ENCODE results near the gene DLG2. TPM values are rescaled to one million over a fixed set of nuclear protein-coding genes. Genes with fewer than 3 reads are reported as not detected.

Gene DLG2
- total and polyA plus RNA-seq, 2 of the 8 experiments (the other 6 are each of a cell fraction or from before 2014, with no cell fraction given), result 1.7 to 14.3 TPM

GRCh38 chr11:84780689-84781293, 846.4 kb downstream of the DLG2 start:
- 56% methylated on average over 3 of the region's 3 CpGs; no CpG with 5 or more reads in 1 of the 2 experiments for WGBS, 2 experiments (ENCODE audit: extremely low coverage in 1 of 2, insufficient coverage in 1 of 2, insufficient read length in 1 of 2, insufficient replicate concordance in 2 of 2, low coverage in 1 of 2, low lambda C conversion rate in 2 of 2, missing lambda C conversion rate in 1 of 2)
- TF ChIP-seq RAD21 (IDR thresholded peaks at IDR 0.05 in 1 of 2, conservative IDR thresholded peaks at IDR 0.05 in 1 of 2; ENCODE audit: low read depth in 2 of 2, low read length in 2 of 2), result peak; percentile 73
- no peak for TF ChIP-seq FOSL1 (IDR thresholded peaks at IDR 0.05; ENCODE audit: insufficient read depth, low read depth, low read length)
- TF ChIP-seq CTCF (IDR thresholded peaks at IDR 0.05; ENCODE audit: control extremely low read depth in 1 of 3, insufficient read depth in 1 of 3, low read depth in 1 of 3, low read length in 3 of 3), result peak in 2 of 3 experiments; percentile 43 to 52; a peak in 2 of 4 replicates
- CTCF ChIA-PET (ENCODE audit: partially characterized antibody), result interaction anchor here (0.6 to 2.3 kb wide), 17 partner anchors 8 to 811 kb away, joined by 3 to 16 read pairs (median 4); no protein-coding TSS in a partner anchor

More at GRCh38 chr11:84780689-84781293, 846.4 kb downstream of the DLG2 start:
- no peaks in the 10 kb centered on the region for H3K36me3 ChIP-seq (ENCODE audit: control insufficient read depth in 2 of 4, insufficient read depth in 4 of 4, low read length in 3 of 4)
- H3K23ac ChIP-seq (ENCODE audit: insufficient read length), result no peak overlapping the region
- no peaks in the 10 kb centered on the region for H3K79me2 ChIP-seq (ENCODE audit: control insufficient read depth in 1 of 2, insufficient read depth in 2 of 2, low read length in 2 of 2)
- no peak overlapping the region for H2BK15ac ChIP-seq (ENCODE audit: low read length)
- H3K27ac ChIP-seq (ENCODE audit: low read depth, low read length), result no peak overlapping the region
- no peak overlapping the region for H2BK12ac ChIP-seq (ENCODE audit: low read depth, low read length)
- H3K4me2 ChIP-seq (ENCODE audit: insufficient read depth in 1 of 2, low read depth in 2 of 2, low read length in 2 of 2), result no peak overlapping the region
- no peak overlapping the region for H3K4ac ChIP-seq (replicated peaks; ENCODE audit: insufficient read length, low read depth, low read length)
- H4K91ac ChIP-seq (replicated peaks; ENCODE audit: insufficient read length, low read length), result no peak overlapping the region
- no peak overlapping the region for H3K9ac ChIP-seq (replicated peaks in 1 of 4; ENCODE audit: extremely low read depth in 1 of 4, low read depth in 3 of 4, low read length in 3 of 4)
- H3K9me3 ChIP-seq (ENCODE audit: insufficient read depth in 2 of 2, low read depth in 1 of 2, low read length in 1 of 2), result no peaks in the 10 kb centered on the region
- H2BK5ac ChIP-seq (ENCODE audit: low read depth, low read length), result no peak overlapping the region
- H3K56ac ChIP-seq (replicated peaks; ENCODE audit: insufficient read length, low read depth, low read length), result no peak overlapping the region
- no peak overlapping the region for H2AK5ac ChIP-seq (ENCODE audit: low read depth, low read length)
- H3K14ac ChIP-seq (ENCODE audit: insufficient read length), result no peak overlapping the region
- no peak for DNase-seq (ENCODE audit: low read depth in 1 of 2, low spot score in 2 of 2)
- no peak overlapping the region for H4K5ac ChIP-seq (ENCODE audit: insufficient read length, low read depth, low read length)
- no peaks in the 10 kb centered on the region for H4K20me1 ChIP-seq (replicated peaks in 1 of 2; ENCODE audit: control insufficient read depth in 1 of 2, insufficient read depth in 2 of 2, low read length in 2 of 2)
- H2AFZ ChIP-seq (ENCODE audit: low read length), result no peak overlapping the region
- FAIRE-seq, result peak; percentile 19
- no peaks in the 10 kb centered on the region for H3K23me2 ChIP-seq (ENCODE audit: low read depth, low read length)
- H2BK20ac ChIP-seq (ENCODE audit: low read length), result no peak overlapping the region
- H3K79me1 ChIP-seq (ENCODE audit: low read depth, low read length), result no peaks in the 10 kb centered on the region
- H3K4me3 ChIP-seq (ENCODE audit: extremely low read depth in 1 of 4, insufficient read depth in 2 of 4, low read depth in 3 of 4, low read length in 4 of 4), result no peak overlapping the region
- H3K18ac ChIP-seq (ENCODE audit: extremely low read depth, low read length), result no peak overlapping the region
- H3K27me3 ChIP-seq (replicated peaks in 1 of 4; ENCODE audit: control insufficient read depth in 3 of 4, extremely low read depth in 1 of 4, insufficient read depth in 3 of 4, low read length in 3 of 4), result no peaks in the 10 kb centered on the region
- no peak overlapping the region for H2BK120ac ChIP-seq (replicated peaks; ENCODE audit: low read depth, low read length)
- H3K4me1 ChIP-seq (replicated peaks in 1 of 4; ENCODE audit: control insufficient read depth in 3 of 4, insufficient read depth in 4 of 4, low read length in 3 of 4), result no peaks in the 10 kb centered on the region
- POLR2A ChIA-PET (ENCODE audit: partially characterized antibody), result no interaction called here
- no peak overlapping the region for H4K8ac ChIP-seq (ENCODE audit: extremely low read depth, insufficient read depth, low read length)
